ENCODE data around the gene GPX7. TPM values are rescaled to one million over a fixed set of nuclear protein-coding genes. Genes with fewer than 3 reads are reported as not detected.

GPX7 gene
- total RNA-seq, 1 donor from 2014 or later: 1.1 TPM

DNA sequence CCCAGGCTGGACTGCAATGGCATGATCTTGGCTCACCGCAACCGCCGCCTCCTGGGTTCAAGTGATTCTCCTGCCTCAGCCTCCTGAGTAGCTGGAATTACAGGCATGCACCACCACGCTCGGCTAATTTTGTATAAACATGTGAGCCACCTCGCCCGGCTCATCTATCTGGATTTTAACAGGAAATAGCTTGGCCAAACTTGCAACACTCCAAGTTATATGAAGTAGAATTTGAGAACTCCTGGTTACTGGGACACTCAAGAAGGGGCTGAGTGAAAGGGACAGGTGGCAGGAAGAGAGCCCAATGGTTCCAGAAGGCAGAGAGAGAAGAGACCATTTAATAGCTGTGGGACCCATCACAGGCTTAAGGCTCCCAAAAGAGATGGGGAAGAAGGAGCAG lies 2.9 kb upstream of the GPX7 start:
- TF ChIP-seq, protein P1, sequence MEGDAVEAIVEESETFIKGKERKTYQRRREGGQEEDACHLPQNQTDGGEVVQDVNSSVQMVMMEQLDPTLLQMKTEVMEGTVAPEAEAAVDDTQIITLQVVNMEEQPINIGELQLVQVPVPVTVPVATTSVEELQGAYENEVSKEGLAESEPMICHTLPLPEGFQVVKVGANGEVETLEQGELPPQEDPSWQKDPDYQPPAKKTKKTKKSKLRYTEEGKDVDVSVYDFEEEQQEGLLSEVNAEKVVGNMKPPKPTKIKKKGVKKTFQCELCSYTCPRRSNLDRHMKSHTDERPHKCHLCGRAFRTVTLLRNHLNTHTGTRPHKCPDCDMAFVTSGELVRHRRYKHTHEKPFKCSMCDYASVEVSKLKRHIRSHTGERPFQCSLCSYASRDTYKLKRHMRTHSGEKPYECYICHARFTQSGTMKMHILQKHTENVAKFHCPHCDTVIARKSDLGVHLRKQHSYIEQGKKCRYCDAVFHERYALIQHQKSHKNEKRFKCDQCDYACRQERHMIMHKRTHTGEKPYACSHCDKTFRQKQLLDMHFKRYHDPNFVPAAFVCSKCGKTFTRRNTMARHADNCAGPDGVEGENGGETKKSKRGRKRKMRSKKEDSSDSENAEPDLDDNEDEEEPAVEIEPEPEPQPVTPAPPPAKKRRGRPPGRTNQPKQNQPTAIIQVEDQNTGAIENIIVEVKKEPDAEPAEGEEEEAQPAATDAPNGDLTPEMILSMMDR (IDR thresholded peaks at IDR 0.05; ENCODE audit: insufficient read depth, low read length, severe bottlenecking): no peak
- DNase-seq (ENCODE audit: low read depth) (no peak), FAIRE-seq (no peak)
- Histone ChIP-seq H3K27me3 (ENCODE audit: control insufficient read depth, insufficient read depth, low read length) (peaks cover 2% of the 10 kb centered on the region), H3K4me3 (ENCODE audit: low read depth, low read length) (no peak overlapping the region), H3K36me3 (ENCODE audit: control insufficient read depth, insufficient read depth, low read length) (no peaks in the 10 kb centered on the region)

DNA sequence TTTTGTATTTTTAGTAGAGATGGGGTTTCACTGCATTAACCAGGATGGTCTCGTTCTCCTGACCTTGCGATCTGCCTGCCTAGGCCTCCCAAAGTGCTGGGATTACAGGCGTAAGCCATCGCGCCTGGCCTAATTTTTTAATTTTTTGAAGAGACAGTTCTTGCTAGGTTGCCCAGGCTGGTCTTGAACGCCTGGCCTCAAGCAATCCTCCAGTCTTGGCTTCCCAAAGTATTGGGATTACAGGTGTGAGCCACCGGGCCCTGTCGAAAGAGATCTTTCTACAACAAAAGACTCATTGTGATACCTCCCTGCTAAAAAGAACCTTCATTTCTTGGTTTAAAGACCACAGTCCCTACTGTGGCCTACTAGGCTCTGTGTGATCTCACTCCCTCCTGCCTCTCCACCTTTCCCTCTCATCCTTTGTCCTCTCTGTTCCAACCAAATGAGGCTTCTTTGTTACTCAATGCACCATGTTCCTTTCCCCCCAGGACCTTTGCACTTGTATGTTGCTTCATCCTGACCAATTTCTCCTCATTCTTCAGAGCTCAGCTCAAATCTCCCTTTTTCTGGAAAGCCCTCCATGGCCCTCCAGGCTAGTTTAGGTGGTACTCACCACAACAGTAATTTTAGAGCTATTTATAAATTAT lies 1.5 kb upstream of the GPX7 start:
- H3K4me3 ChIP-seq (ENCODE audit: low read depth, low read length): no peak overlapping the region
- H3K36me3 ChIP-seq (ENCODE audit: control insufficient read depth, insufficient read depth, low read length): no peaks in the 10 kb centered on the region
- no peak for FAIRE-seq
- no peak for DNase-seq (ENCODE audit: low read depth)
- H3K27me3 ChIP-seq (ENCODE audit: control insufficient read depth, insufficient read depth, low read length): no peaks in the 10 kb centered on the region
- TF ChIP-seq, protein P1 (IDR thresholded peaks at IDR 0.05; ENCODE audit: insufficient read depth, low read length, severe bottlenecking): no peak

DNA sequence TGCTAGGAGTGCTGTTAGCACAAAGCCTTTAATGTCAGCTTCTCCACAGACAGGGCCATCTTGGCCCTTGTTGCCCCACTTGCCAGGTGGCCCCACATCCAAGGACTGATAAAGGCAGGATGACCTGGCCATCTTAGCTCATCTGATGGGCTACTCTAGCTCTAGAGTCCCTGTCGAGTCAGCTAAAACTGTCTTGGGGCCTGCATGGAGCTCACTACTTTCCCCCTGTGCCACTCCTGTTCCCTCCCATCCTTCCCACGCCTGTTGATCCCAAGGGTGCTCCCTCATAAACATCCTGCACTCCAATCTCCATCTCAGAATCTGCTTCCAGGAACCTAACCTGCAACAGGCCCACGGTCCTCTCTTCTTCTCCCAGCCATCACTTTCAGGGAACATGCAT lies 652 bp upstream of the GPX7 start:
- no peaks in the 10 kb centered on the region for H3K27me3 ChIP-seq (ENCODE audit: control insufficient read depth, insufficient read depth, low read length)
- no peak for DNase-seq (ENCODE audit: low read depth)
- FAIRE-seq: no peak
- TF ChIP-seq, protein P1 (IDR thresholded peaks at IDR 0.05; ENCODE audit: insufficient read depth, low read length, severe bottlenecking): no peak
- H3K4me3 ChIP-seq (ENCODE audit: low read depth, low read length): no peak overlapping the region
- H3K36me3 ChIP-seq (ENCODE audit: control insufficient read depth, insufficient read depth, low read length): no peaks in the 10 kb centered on the region

DNA sequence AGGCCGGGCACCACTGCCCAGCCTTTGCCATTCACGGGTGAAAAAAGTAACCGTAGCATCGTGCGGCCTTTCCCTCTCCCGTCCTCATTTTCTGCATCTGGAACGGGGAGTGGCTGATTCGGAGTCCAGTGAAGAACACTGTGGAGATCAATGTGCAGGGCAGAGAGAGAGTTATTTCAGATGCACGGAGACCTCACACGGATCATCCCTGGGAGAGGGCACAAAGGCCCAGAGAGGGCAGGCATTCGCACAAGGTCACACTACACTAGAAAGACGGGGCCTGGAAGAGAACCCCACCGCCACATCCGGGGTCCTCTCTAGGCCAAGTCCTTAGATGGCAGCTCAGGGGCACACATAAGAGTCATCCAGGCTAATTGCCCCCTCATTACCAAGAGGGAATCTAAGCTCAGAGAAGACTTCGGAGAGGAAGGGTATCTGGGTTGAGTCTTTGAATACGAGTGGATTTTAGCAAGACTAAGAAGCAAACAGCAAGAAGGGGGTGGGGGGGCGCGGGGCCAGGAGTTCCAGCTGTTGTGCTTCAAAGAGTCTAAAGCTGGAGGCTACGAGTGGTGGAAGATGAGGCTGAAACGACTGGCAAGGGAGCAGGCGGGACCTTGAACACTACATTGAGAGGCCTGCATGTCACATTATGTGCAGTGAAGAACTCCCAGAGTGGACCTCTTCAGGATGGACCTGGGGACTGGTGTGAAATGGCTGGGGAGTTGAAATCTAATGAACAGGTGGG lies 857 bp downstream of the GPX7 start:
- peak overlapping the region; percentile 30 for H3K4me3 ChIP-seq (ENCODE audit: low read depth, low read length)
- FAIRE-seq (no peak), DNase-seq (ENCODE audit: low read depth) (no peak)
- TF ChIP-seq, protein P1 (IDR thresholded peaks at IDR 0.05; ENCODE audit: insufficient read depth, low read length, severe bottlenecking): no peak
- no peaks in the 10 kb centered on the region for H3K27me3 ChIP-seq (ENCODE audit: control insufficient read depth, insufficient read depth, low read length)
- no peaks in the 10 kb centered on the region for H3K36me3 ChIP-seq (ENCODE audit: control insufficient read depth, insufficient read depth, low read length)

DNA sequence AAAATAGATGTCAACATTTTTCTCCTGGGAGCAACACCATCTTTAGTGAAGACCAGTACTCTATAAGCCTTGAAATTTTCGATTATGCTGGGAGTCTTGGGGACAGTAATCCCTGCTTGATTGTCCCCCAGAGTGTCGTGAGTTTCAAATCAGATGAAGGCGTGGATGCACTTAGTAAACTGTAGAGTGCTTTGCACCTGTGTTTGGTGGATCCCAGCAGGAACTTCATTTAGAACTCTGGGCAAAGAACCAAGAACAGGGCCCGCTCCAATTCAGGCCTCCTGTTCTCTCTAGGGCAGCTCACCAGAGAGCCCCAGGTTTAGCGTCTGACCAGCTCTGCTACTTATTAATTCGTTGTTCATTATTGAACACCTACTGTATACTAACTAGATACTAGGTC lies 1.5 kb downstream of the GPX7 start:
- TF ChIP-seq, protein P1 (IDR thresholded peaks at IDR 0.05; ENCODE audit: insufficient read depth, low read length, severe bottlenecking): no peak
- no peaks in the 10 kb centered on the region for H3K36me3 ChIP-seq (ENCODE audit: control insufficient read depth, insufficient read depth, low read length)
- H3K27me3 ChIP-seq (ENCODE audit: control insufficient read depth, insufficient read depth, low read length): no peaks in the 10 kb centered on the region
- H3K4me3 ChIP-seq (ENCODE audit: low read depth, low read length): no peak overlapping the region
- DNase-seq (ENCODE audit: low read depth) (no peak), FAIRE-seq (no peak)
